Stimulated activated CD8-positive, alpha-beta memory T cell treated with anti-CD3 and anti-CD28 coated beads, Interleukin-2, amount 100 ng/mL, for 48 hours (primary cell): ENCODE results near the gene GET3.
A peak's percentile ranks its signal among the peaks of the same experiment; 100 is the strongest.
"Not testable (repeated sequence)": the region's sequence is repeated elsewhere in the genome, so short reads cannot be mapped to it uniquely, and the experiment has no call there.

Experiments
- DNase-seq, 2 donors: peaks; one replicate each; pipeline ENCODE4 v3.0.0-alpha.2; 2020; ENCODE audit warnings: low read depth in 2 of 2

GET3 gene

GRCh38 chr19:12715929-12716328, 21.4 kb upstream of the GET3 start:
- no peak for DNase-seq

GRCh38 chr19:12720296-12720695, 17.0 kb upstream of the GET3 start:
- DNase-seq: no peak

- no peak for DNase-seq
Observed at GRCh38 chr19:12720851-12721655, 16.2 kb upstream of the GET3 start.

- peak; percentile 28 to 40 for DNase-seq
Observed at GRCh38 chr19:12721656-12722565, 15.4 kb upstream of the GET3 start.

- DNase-seq: peak; percentile 87 to 88
Observed at GRCh38 chr19:12722566-12723380, 14.5 kb upstream of the GET3 start.

GRCh38 chr19:12723381-12723640, 14.0 kb upstream of the GET3 start:
- DNase-seq: no peak

GRCh38 chr19:12723641-12724426, 13.5 kb upstream of the GET3 start, which contains the start of gene TNPO2:
TNPO2 (minus strand) TSS chr19:12723932; CDS start chr19:12720977, 2,955 bp downstream.
- DNase-seq: peak; percentile 52 to 69

- not testable (repeated sequence) for DNase-seq
Observed at GRCh38 chr19:12725612-12726011, 11.7 kb upstream of the GET3 start.

GRCh38 chr19:12726988-12727316, 10.3 kb upstream of the GET3 start:
- DNase-seq: no peak

GRCh38 chr19:12727745-12728433, 9.4 kb upstream of the GET3 start:
- DNase-seq: no peak

- DNase-seq: no peak
Observed at GRCh38 chr19:12730064-12730463, 7.2 kb upstream of the GET3 start.

- no peak for DNase-seq
Observed at GRCh38 chr19:12731337-12731736, 6.0 kb upstream of the GET3 start.

- DNase-seq: peak in 1 of 2 donors; percentile 35
Observed at GRCh38 chr19:12733369-12734214, 3.7 kb upstream of the GET3 start.

GRCh38 chr19:12737835-12738351, 596 bp downstream of the GET3 start:
- DNase-seq: no peak

- DNase-seq: no peak
Observed at GRCh38 chr19:12745166-12745897, 8.0 kb downstream of the GET3 start.

- no peak for DNase-seq
Observed at GRCh38 chr19:12748489-12748888, 11.2 kb downstream of the GET3 start.

GRCh38 chr19:12749938-12750521, 12.7 kb downstream of the GET3 start:
- no peak for DNase-seq

- no peak for DNase-seq
Observed at GRCh38 chr19:12750851-12751250, 13.6 kb downstream of the GET3 start.

GRCh38 chr19:12751635-12752034, 14.3 kb downstream of the GET3 start, which contains the start of gene BEST2:
BEST2 (plus strand) TSS chr19:12751791; CDS start chr19:12752593, 802 bp downstream.
- DNase-seq: no peak
